SH-SY5Y (cell line): ENCODE measurements around the gene AGPAT3.

Source experiments
- GATA2 ChIP-seq: IDR thresholded peaks from 2 replicates; pipeline ENCODE4 v1.6.1; 2011; ENCODE audit warnings: mild to moderate bottlenecking, low read depth, low read length
- GATA3 ChIP-seq: IDR thresholded peaks from 2 replicates; pipeline ENCODE4 v1.6.1; 2011; ENCODE audit warnings: low read depth, mild to moderate bottlenecking, low read length, moderate library complexity

GRCh38 chr21:43861706-43862105, 3.3 kb upstream of the AGPAT3 start:
- TF ChIP-seq GATA2: no peak
- no peak for TF ChIP-seq GATA3
